ENCODE measurements around the gene GCM1.

Gene GCM1

GRCh38 chr6:53152576-53152975, 3.9 kb upstream of the GCM1 start:
- DNase-seq (ENCODE audit: low spot score), result no peak

GRCh38 chr6:53151676-53152075, 3.0 kb upstream of the GCM1 start:
- DNase-seq (ENCODE audit: low spot score), result no peak

- no peak for DNase-seq (ENCODE audit: low spot score)
Measured at GRCh38 chr6:53144802-53145201, 3.8 kb downstream of the GCM1 start.

- no peak for DNase-seq (ENCODE audit: low spot score)
Measured at GRCh38 chr6:53143710-53144109, 4.9 kb downstream of the GCM1 start.

GRCh38 chr6:53142810-53143209, 5.8 kb downstream of the GCM1 start:
- no peak for DNase-seq (ENCODE audit: low spot score)

GRCh38 chr6:53139841-53140413, 8.7 kb downstream of the GCM1 start:
- no peak for DNase-seq (ENCODE audit: low spot score)

- no peak for DNase-seq (ENCODE audit: low spot score)
Measured at GRCh38 chr6:53136000-53136609, 12.5 kb downstream of the GCM1 start.

GRCh38 chr6:53134601-53135235, 13.9 kb downstream of the GCM1 start:
- no peak for DNase-seq (ENCODE audit: low spot score)

- DNase-seq (ENCODE audit: low spot score), result no peak
Measured at GRCh38 chr6:53133961-53134360, 14.7 kb downstream of the GCM1 start.

- DNase-seq (ENCODE audit: low spot score), result no peak
Measured at GRCh38 chr6:53130569-53131290, 17.9 kb downstream of the GCM1 start.

- DNase-seq (ENCODE audit: low spot score), result no peak
Measured at GRCh38 chr6:53128842-53129241, 19.8 kb downstream of the GCM1 start.

- DNase-seq (ENCODE audit: low spot score), result no peak
Measured at GRCh38 chr6:53125276-53125675, 23.4 kb downstream of the GCM1 start.

- DNase-seq (ENCODE audit: low spot score), result no peak
Measured at GRCh38 chr6:53124131-53124800, 24.4 kb downstream of the GCM1 start.

- no peak for DNase-seq (ENCODE audit: low spot score)
Measured at GRCh38 chr6:53119772-53120409, 28.8 kb downstream of the GCM1 start.

- no peak for DNase-seq (ENCODE audit: low spot score)
Measured at GRCh38 chr6:53119349-53119748, 29.3 kb downstream of the GCM1 start.

- no peak for DNase-seq (ENCODE audit: low spot score)
Measured at GRCh38 chr6:53115741-53116140, 32.9 kb downstream of the GCM1 start.

GRCh38 chr6:53115113-53115512, 33.5 kb downstream of the GCM1 start:
- DNase-seq (ENCODE audit: low spot score), result no peak

- no peak for DNase-seq (ENCODE audit: low spot score)
Measured at GRCh38 chr6:53113742-53114141, 34.9 kb downstream of the GCM1 start.

GRCh38 chr6:53112871-53113270, 35.8 kb downstream of the GCM1 start:
- DNase-seq (ENCODE audit: low spot score), result no peak

GRCh38 chr6:53112404-53112803, 36.2 kb downstream of the GCM1 start:
- DNase-seq (ENCODE audit: low spot score), result no peak

- no peak for DNase-seq (ENCODE audit: low spot score)
Measured at GRCh38 chr6:53111865-53112264, 36.8 kb downstream of the GCM1 start.

GRCh38 chr6:53109612-53110011, 39.0 kb downstream of the GCM1 start:
- DNase-seq (ENCODE audit: low spot score), result no peak

Data from CD4-positive, alpha-beta T cell treated with Interleukin-15 for 4 hours (primary cell).